DMS53 treated with DMSO at 0.1 percent for 48 hours (cell line): ENCODE results near the gene SHISA4.

Source experiments
- DNase-seq: peaks from one replicate; lab custom pipeline; 2025; ENCODE audit not compliant: unreplicated experiment; lab: John Stamatoyannopoulos, UW

Gene SHISA4

GRCh38 chr1:201880928-201881571, 7.6 kb upstream of the SHISA4 start:
- no peak for DNase-seq

GRCh38 chr1:201881617-201882016, 7.1 kb upstream of the SHISA4 start:
- no peak for DNase-seq

- DNase-seq, result no peak
Observed at GRCh38 chr1:201882665-201883132, 6.0 kb upstream of the SHISA4 start.

- no peak for DNase-seq
Observed at GRCh38 chr1:201883266-201883665, 5.4 kb upstream of the SHISA4 start.

GRCh38 chr1:201883786-201884185, 4.9 kb upstream of the SHISA4 start:
- no peak for DNase-seq

- DNase-seq, result no peak
Observed at GRCh38 chr1:201884425-201884824, 4.3 kb upstream of the SHISA4 start.

- no peak for DNase-seq
Observed at GRCh38 chr1:201885531-201886075, 3.1 kb upstream of the SHISA4 start.

GRCh38 chr1:201886103-201886885, 2.4 kb upstream of the SHISA4 start:
- DNase-seq, result no peak

GRCh38 chr1:201887116-201887866, 1.4 kb upstream of the SHISA4 start:
- DNase-seq, result no peak

- no peak for DNase-seq
Observed at GRCh38 chr1:201889090-201889968, 631 bp downstream of the SHISA4 start.

- no peak for DNase-seq
Observed at GRCh38 chr1:201890223-201890622, 1.5 kb downstream of the SHISA4 start.

- no peak for DNase-seq
Observed at GRCh38 chr1:201890806-201891450, 2.2 kb downstream of the SHISA4 start.

- no peak for DNase-seq
Observed at GRCh38 chr1:201891451-201892045, 2.9 kb downstream of the SHISA4 start.

GRCh38 chr1:201892211-201892610, 3.5 kb downstream of the SHISA4 start:
- no peak for DNase-seq

- no peak for DNase-seq
Observed at GRCh38 chr1:201893431-201893830, 4.7 kb downstream of the SHISA4 start.

- no peak for DNase-seq
Observed at GRCh38 chr1:201894343-201895119, 5.8 kb downstream of the SHISA4 start.

- no peak for DNase-seq
Observed at GRCh38 chr1:201895120-201895665, 6.5 kb downstream of the SHISA4 start.
